HepG2 (cell line): ENCODE results near the gene DSCAML1. TPM values are rescaled to one million over a fixed set of nuclear protein-coding genes. Genes with fewer than 3 reads are reported as not detected.
A peak's percentile ranks its signal among the peaks of the same experiment; 100 is the strongest.

Experiments used
- ATAC-seq: fragments of 200-7000 bp; cut with Tn5 transposase; 3 replicates; pipeline ENCODE4 v1.9.1; 2020; ENCODE audit warnings: mild to moderate bottlenecking, moderate library complexity
- BruUV-seq: library from RNA; stranded (reverse); fragments of 400-500 nt; replicated peaks from 2 replicates; lab custom pipeline; 2021; lab: Mats Ljungman, UMichigan
- CTCF ChIA-PET: fragments of 300-600 bp; formaldehyde crosslinking; extraction: SDS; loops from one replicate; lab custom pipeline; 2021; ENCODE audit warnings: low total read pairs, inconsistent platforms, low intra/inter-chr PET ratio; lab: Yijun Ruan, JAX
- POLR2A ChIA-PET: fragments of 350-600 bp; sonication (Branson Sonifier 250); formaldehyde crosslinking; loops from one replicate; lab custom pipeline; 2020; ENCODE audit warnings: antibody characterized with exemption, inconsistent platforms; lab: Yijun Ruan, JAX
- DNase-seq: peaks from one replicate; pipeline ENCODE4 v3.0.0-alpha.2; 2015; ENCODE audit warnings: low spot score
- FAIRE-seq: peaks from 3 replicates; lab custom pipeline; 2011; peaks lifted over from hg19 to GRCh38; lab: Jason Lieb, UNC
- H2AFZ ChIP-seq: one replicate; pipeline ENCODE4 v1.6.1; 2011; ENCODE audit warnings: low read length, inconsistent platforms
- H3K27ac ChIP-seq: fragments of 300-600 bp; 3 replicates; pipeline ENCODE4 v1.8.0; 2011; ENCODE audit warnings: mixed run types, mild to moderate bottlenecking, mixed read lengths, low read length, inconsistent platforms; ENCODE audit not compliant: insufficient read depth; ENCODE audit errors: extremely low read length
- H3K27me3 ChIP-seq, 2 experiments: fragments of 200-600 bp in 1 of 2; 2 replicates in 1 of 2; 3 replicates in 1 of 2; pipeline versions ENCODE4 v1.6.0 to v1.8.0; 2011; ENCODE audit warnings: low read length in 2 of 2, mild to moderate bottlenecking in 2 of 2, moderate library complexity in 2 of 2, inconsistent platforms in 1 of 2; ENCODE audit not compliant: insufficient read depth in 2 of 2, control insufficient read depth in 1 of 2
- H3K36me3 ChIP-seq, 2 experiments: fragments of 200-600 bp in 1 of 2; replicated peaks in 1 of 2; 2 replicates in 1 of 2; 3 replicates in 1 of 2; pipeline versions ENCODE4 v1.5.1 to v1.8.0; 2011; ENCODE audit warnings: low read length in 2 of 2, inconsistent platforms in 1 of 2; ENCODE audit not compliant: insufficient read depth in 2 of 2, control insufficient read depth in 1 of 2
- H3K4me1 ChIP-seq: 2 replicates; pipeline ENCODE4 v1.5.1; 2012; ENCODE audit warnings: low read length, inconsistent platforms; ENCODE audit not compliant: insufficient read depth
- H3K4me2 ChIP-seq: 2 replicates; pipeline ENCODE4 v1.6.0; 2011; ENCODE audit warnings: low read depth, low read length, inconsistent platforms
- H3K4me3 ChIP-seq, 3 experiments: fragments of 200-600 bp in 1 of 3; sonication (generic), shearing (Covaris generic) in 1 of 3; replicated peaks in 1 of 3; 2 replicates each; pipeline ENCODE4 v1.5.1; 2011 to 2016; ENCODE audit warnings: low read length in 3 of 3, inconsistent platforms in 2 of 3, low read depth in 2 of 3, mild to moderate bottlenecking in 2 of 3, control low read depth in 1 of 3, mixed read lengths in 1 of 3; ENCODE audit not compliant: insufficient read depth in 1 of 3
- H3K79me2 ChIP-seq: one replicate; pipeline ENCODE4 v1.6.1; 2011; ENCODE audit warnings: low read length, inconsistent platforms; ENCODE audit not compliant: insufficient read depth
- H3K9ac ChIP-seq: 2 replicates; pipeline ENCODE4 v1.6.0; 2011; ENCODE audit warnings: mild to moderate bottlenecking, low read depth, low read length, inconsistent platforms; ENCODE audit not compliant: insufficient read depth
- H3K9me3 ChIP-seq: 2 replicates; pipeline ENCODE4 v1.5.1; 2012; ENCODE audit warnings: mild to moderate bottlenecking, low read length
- H4K20me1 ChIP-seq: 2 replicates; pipeline ENCODE4 v1.6.0; 2011; ENCODE audit warnings: inconsistent platforms, mild to moderate bottlenecking, low read length, moderate library complexity; ENCODE audit not compliant: insufficient read depth
- BCLAF1 ChIP-seq: fragments of 450-650 bp; IDR thresholded peaks from 2 replicates; pipeline ENCODE4 v1.6.1; 2017; ENCODE audit warnings: mild to moderate bottlenecking
- DRAP1 ChIP-seq: IDR thresholded peaks from 2 replicates; pipeline ENCODE4 v1.6.1; 2016; ENCODE audit warnings: missing genetic modification reagents, missing compliant biosample characterization
- ERF ChIP-seq: IDR thresholded peaks from 2 replicates; pipeline ENCODE4 v1.6.1; 2018; ENCODE audit warnings: missing biosample characterization, missing genetic modification reagents
- HBP1 ChIP-seq: IDR thresholded peaks from 2 replicates; pipeline ENCODE4 v1.6.1; 2016; ENCODE audit warnings: low read depth, control low read depth
- MNT ChIP-seq: fragments of 450-650 bp; IDR thresholded peaks from 2 replicates; pipeline ENCODE4 v1.6.1; 2016
- NFYC ChIP-seq: IDR thresholded peaks from 2 replicates; pipeline ENCODE4 v1.6.1; 2016; ENCODE audit warnings: missing genetic modification reagents, missing compliant biosample characterization
- PHF20 ChIP-seq: sonication (generic); formaldehyde crosslinking; IDR thresholded peaks from 2 replicates; pipeline ENCODE4 v1.5.0; 2020; ENCODE audit warnings: mild to moderate bottlenecking, missing genetic modification reagents
- SNAPC5 ChIP-seq: sonication (generic); formaldehyde crosslinking; IDR thresholded peaks from 2 replicates; pipeline ENCODE4 v1.8.1; 2023; ENCODE audit warnings: mild to moderate bottlenecking, missing genetic modification reagents, borderline replicate concordance
- SRSF4 ChIP-seq: fragments of 200-400 bp; formaldehyde crosslinking; IDR thresholded peaks from one replicate; pipeline ENCODE4 v1.6.1; 2018; ENCODE audit warnings: mild to moderate bottlenecking, low read depth, low read length, moderate library complexity; ENCODE audit not compliant: poor library complexity, severe bottlenecking
- ZBTB26 ChIP-seq: IDR thresholded peaks from 2 replicates; pipeline ENCODE4 v1.6.1; 2016; ENCODE audit warnings: missing compliant biosample characterization, missing genetic modification reagents, borderline replicate concordance
- ZBTB4 ChIP-seq: sonication (generic); formaldehyde crosslinking; IDR thresholded peaks from 2 replicates; pipeline ENCODE4 v1.4.0; 2020; ENCODE audit warnings: missing genetic modification reagents, mild to moderate bottlenecking, borderline replicate concordance
- ZNF317 ChIP-seq: sonication (generic); formaldehyde crosslinking; IDR thresholded peaks from 2 replicates; pipeline ENCODE4 v1.5.0; 2020; ENCODE audit warnings: mild to moderate bottlenecking, missing genetic modification reagents
- WGBS: methylation state at CpG from one replicate; pipeline ENCODE4 v1.1.6; 2017; ENCODE audit warnings: low lambda C conversion rate; 5-methylcytosine and 5-hydroxymethylcytosine counted together
- in situ Hi-C: cut with HindIII; loops from 2 replicates; pipeline ENCODE4 v1.10.0; 2017; ENCODE audit warnings: low pct_unique_long_range_greater_than_20kb; ENCODE audit not compliant: extremely low pct_ligation_motif_present
- intact Hi-C: fragments of 100-400 bp; cut with micrococcal nuclease; formaldehyde crosslinking; loops from one replicate; pipeline ENCODE4 v1.10.0; 2022; ENCODE audit not compliant: unreplicated experiment
- polyA plus RNA-seq, 8 experiments: library from polyadenylated mRNA; depleted of rRNA in 3 of 8; stranded (reverse) in 7 of 8; unstranded in 1 of 8; fragments of >200 nt; fragmentation: Illumina TruSeq in 4 of 8; extraction: Trizol in 4 of 8; gene quantifications; 2 replicates each; pipeline versions ENCODE4 v1.2.1 to v1.2.3, GENCODE V29; 2011 to 2016; ENCODE audit warnings: low read depth in 4 of 8, missing spikeins in 1 of 8, mixed read lengths in 1 of 8; ENCODE audit not compliant: insufficient read depth in 1 of 8
- total RNA-seq, 5 experiments: library from RNA; depleted of rRNA; stranded (reverse); fragments of >200 nt; fragmentation: Illumina TruSeq; extraction: Trizol; gene quantifications; 2 replicates each; pipeline ENCODE4 v1.2.3, GENCODE V29; 2016; ENCODE audit warnings: low read depth in 1 of 5

Gene DSCAML1
- total and polyA plus RNA-seq, 2 of the 13 experiments (the other 11 are each of a cell fraction or from before 2014, with no cell fraction given), result 0.29 to 0.40 TPM

GRCh38 chr11:117483372-117483771, 313.6 kb downstream of the DSCAML1 start (continued):
- no peak for TF ChIP-seq BCLAF1
- TF ChIP-seq ZNF317 (CRISPR knock-in tag), result no peak
- TF ChIP-seq ZBTB4, result no peak
- TF ChIP-seq PHF20 (CRISPR knock-in tag), result no peak
- TF ChIP-seq NFYC (CRISPR knock-in tag), result no peak
- no peak for TF ChIP-seq ERF (CRISPR knock-in tag)
- no peak for TF ChIP-seq DRAP1

- no peak overlapping the region for H3K27ac ChIP-seq
- H3K4me3 ChIP-seq, result no peak overlapping the region
- H4K20me1 ChIP-seq, result no peaks in the 10 kb centered on the region
- ATAC-seq, result no peak
- intact Hi-C loops (no loop called here), in situ Hi-C loops (no loop called here)
- no peak overlapping the region for H2AFZ ChIP-seq
- no peak overlapping the region for H3K9ac ChIP-seq
- no peak for FAIRE-seq
- H3K79me2 ChIP-seq, result no peaks in the 10 kb centered on the region
- ChIA-PET POLR2A (no interaction called here), CTCF (no interaction called here)
- no peak overlapping the region for H3K4me2 ChIP-seq
- H3K27me3 ChIP-seq, result peaks cover 3 to 17% of the 10 kb centered on the region in 2 experiments; a peak in 4 of 5 replicates
- DNase-seq, result no peak
- H3K36me3 ChIP-seq, result no peaks in the 10 kb centered on the region
- no TSS peak for BruUV-seq
- H3K4me1 ChIP-seq, result no peaks in the 10 kb centered on the region
- H3K9me3 ChIP-seq, result no peaks in the 10 kb centered on the region
- 37% methylated on average over 8 of the region's 8 CpGs for WGBS
- no peak for TF ChIP-seq ZBTB26 (CRISPR knock-in tag)
- TF ChIP-seq MNT, result peak; percentile 35; the same call in 1 of the 2 replicates
- TF ChIP-seq HBP1 (CRISPR knock-in tag), result no peak
- no peak for TF ChIP-seq SNAPC5 (CRISPR knock-in tag)
- no peak for TF ChIP-seq SRSF4
These were observed 314.1 kb downstream of the DSCAML1 start for GRCh38 chr11:117482881-117483280.
